A172 (cell line): ENCODE measurements around the gene ATP5F1E. TPM values are rescaled to one million over a fixed set of nuclear protein-coding genes. Genes with fewer than 3 reads are reported as not detected.

Source experiments
- DNase-seq: peaks from one replicate; pipeline ENCODE4 v3.0.0-alpha.2; 2015; ENCODE audit warnings: low spot score
- total RNA-seq: library from RNA; depleted of rRNA; stranded (reverse); fragments of >200 nt; shearing (Covaris generic); gene quantifications from 2 replicates; pipeline ENCODE4 v1.2.3, GENCODE V29; 2014

The ATP5F1E gene
- total RNA-seq, 1 experiment from 2014 or later: 41.4 TPM

DNA sequence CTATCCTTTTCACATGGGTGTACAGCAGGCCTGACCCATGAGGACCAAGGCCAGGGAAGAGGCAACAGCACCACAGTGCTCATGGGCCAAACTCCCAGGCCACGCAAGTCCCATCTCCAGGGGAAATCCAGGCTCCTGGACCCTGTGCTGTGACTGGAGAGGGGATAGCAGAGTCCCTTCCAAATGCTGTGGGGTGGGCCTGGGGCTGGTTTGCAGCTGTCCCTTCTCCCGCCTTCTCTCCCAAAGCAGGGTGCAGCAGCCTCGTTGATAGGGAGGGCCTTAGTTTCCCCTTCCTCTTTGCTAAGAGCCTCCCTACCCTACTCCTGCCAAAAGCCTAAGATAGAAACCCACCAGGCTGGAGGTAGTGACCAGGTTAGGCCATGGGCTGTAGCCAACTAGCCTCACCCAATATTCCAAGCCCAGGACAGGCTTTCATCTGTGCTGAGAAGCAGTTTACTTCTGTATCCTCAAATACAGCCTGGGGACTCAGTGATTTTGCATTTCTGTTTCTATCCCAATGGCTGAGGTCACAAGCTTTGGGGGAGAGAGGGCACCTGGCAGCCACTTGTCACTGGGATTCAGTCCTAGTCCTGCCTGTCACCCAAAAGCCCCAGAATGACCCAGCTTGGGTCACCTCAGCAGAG, 26.5 kb downstream of the ATP5F1E start:
- DNase-seq: no peak

DNA sequence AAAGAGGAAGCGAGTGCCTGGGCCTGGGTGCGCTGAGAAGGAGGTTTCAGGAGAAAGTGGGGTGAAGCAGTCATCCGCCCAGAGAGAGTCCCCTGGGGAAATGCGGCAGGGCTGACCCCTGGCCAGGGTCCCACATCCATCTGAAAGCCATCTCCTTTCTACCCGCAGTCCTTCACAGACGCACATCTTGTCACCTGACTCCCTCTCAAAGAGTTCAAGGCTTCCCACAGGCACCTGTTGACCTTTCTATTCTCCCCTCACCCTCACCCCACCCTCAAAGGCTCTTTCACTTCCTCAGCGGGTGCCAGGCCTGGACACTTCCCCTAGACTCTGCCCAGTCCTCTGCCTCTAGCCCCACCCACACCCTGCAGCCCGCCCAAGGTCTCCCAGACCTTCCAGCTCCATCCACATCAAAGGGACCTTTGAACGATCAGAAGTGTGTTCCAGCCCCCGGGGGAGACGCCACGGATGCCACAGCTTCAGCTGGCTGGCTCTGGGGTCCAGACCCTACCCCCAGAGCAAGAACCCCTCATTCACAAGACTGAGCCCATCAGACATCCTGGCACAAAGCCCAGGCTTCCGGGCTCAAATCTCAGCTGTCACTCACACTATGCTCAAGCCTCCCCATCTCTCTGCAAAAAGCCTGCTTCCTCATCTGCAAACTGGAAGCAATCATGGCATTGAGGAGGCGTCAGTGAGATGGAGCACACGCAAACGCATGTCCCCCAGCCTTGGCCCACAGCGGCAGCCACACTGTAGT, 27.2 kb downstream of the ATP5F1E start:
- no peak for DNase-seq

DNA sequence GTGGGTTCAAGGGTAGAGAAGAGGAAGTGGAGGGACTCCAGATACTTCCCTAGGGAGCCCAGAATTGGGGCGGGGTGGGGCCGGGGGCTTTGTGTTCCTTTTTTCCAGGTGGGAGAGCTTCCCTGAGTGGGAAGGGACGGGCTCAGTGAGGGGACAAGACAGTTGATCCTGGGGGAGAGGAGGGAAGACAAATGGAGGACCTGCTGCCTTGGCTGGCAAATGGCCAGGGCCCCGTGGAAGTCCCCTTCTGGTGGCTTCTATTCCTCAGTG, 27.7 kb downstream of the ATP5F1E start:
- DNase-seq: no peak

DNA sequence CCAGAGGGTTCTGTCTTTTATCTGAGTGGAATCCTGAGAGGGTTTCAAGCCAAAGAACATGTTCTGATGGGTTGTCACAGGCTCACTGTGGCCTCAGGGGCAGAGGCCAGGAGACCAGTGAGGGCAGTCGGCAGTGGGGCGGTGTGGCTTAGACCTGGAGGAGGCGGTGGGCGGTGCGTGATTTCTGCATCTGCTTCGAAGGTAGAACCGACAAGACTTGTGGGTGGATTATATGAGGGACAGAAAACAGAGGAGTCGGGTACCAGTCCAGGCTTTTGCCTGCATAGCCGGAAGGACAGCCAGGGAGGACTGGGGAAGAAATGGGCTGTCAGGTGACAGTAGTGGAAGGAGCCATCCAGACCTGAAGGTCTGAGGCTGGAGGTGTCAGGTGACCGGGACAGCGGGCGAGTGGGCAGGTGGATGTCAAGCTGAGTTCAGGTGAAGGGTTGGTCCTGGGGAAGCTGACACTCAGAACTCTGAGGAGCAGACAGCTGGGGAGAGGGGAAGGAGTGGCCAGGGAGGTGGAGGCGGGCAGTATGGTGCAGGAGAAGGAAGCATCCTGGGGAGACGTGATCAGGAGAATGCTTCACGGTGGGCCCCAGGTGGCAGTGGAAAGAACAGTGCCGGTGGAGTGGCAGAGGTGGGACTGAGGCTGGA, 28.2 kb downstream of the ATP5F1E start:
- no peak for DNase-seq

DNA sequence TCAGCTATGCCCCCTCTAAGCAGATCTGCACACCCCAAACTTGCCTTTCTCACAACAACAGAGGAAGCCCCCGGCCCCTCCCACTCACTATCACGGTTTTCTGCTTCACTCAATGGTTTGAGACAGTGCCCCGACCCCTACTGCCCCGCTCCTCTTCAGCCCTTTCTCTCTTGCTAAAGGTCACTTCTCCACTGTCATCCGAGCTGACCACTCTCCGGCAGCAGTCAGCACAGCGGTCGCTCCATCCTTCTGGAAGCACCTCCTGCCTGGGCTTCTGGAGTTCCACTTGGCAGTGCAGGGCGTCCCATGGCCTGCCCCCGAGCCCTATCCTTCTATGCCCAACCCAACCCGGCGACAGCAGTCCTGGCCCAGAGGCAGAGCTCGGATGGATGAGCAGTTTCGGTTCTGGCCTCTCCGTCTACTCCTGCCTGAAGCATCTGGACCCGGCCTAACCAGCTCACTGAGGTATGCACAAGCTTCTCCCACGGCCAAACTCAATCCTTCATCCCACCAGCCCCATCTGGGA, 29.2 kb downstream of the ATP5F1E start:
- no peak for DNase-seq

DNA sequence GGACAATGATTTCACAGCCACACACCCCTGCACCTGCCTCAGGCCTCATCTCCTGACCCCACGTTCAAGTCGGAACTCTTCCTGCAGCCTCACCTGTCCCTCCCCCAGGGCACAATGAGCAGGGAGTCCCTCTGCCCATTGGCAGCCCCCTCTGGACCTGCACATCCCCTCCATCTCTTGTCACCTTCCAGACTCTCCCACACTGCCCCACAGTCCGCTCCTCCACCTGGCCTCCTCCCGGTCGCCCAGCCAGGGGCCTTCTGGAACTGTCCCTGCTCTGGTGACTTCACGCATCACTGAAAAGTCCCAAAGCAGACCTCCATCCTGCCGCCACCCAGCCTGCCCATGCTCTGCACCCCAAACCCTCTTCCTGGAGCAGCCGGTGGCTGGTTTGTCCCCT, 29.7 kb downstream of the ATP5F1E start:
- no peak for DNase-seq

DNA sequence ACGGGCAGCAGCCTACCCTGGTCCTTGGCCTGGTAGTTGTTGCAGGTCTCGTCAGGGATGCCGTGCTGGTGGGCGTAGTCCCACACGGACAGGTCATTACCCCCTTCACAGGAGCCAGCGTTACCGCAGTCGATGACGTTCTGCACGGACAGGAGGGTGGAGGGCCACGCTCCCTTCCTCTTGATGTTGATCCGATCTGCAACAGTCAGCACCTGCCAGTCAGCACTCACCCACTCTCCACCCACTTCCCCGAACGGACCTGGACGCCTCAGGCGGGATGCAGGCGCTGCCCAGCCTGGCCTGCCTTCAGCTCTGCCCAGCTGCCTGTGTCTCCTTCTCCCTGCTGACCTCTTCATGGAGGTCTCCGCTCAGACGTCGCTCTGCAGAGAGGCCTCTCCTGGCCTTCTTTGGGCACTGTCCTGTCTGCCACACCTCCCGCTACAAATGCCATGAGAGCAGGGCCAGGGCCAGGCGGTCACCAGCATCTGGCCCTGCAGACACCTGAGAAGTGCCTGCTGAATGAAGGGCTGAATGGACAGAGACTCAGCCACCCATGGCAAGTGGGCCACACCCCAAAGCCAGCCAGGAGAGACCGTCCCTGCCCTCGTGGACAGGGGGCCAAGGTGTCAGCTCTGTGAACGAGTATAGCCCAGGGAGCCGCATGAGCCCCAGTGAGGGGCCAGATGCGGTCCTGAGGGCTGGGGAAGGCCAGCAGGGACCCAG, 30.5 kb downstream of the ATP5F1E start:
- no peak for DNase-seq

DNA sequence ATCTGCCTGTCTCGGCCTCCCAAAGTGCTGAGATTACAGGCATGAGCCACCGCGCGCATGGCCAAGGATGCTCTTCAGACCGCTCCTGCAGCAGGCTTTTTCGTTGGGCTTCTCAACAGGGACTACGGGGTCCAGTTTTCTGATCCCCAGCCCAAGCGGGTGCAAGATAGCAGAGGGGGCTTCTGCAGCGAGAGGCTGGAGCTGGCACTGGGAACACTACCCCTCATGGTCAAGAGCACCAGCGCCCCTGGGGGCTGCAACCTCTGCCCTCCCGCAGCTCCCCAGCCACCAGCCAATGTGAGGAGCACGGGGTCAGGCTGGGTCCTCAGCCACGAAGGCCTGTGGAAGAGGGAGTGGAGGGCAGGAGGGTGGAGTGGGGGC, 31.1 kb downstream of the ATP5F1E start:
- no peak for DNase-seq

DNA sequence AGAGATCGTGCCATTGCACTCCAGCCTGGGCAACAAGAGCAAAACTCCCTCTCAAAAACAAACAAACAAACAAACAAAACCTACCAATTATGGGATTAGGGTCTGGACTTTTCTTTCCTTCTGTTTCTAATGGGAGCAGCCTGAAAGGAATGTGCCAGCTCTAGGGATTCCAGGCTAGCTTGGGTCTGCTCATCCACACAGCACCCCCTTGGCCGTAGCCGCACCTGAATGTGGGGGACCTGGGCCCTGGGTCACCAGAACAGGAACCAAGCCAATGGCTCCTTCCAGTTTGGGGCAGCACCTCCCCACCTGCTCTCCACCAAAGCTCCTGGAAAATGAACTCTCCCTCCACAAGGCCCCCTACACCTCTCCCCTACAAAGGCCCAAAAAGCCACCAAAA, 31.8 kb downstream of the ATP5F1E start:
- no peak for DNase-seq

DNA sequence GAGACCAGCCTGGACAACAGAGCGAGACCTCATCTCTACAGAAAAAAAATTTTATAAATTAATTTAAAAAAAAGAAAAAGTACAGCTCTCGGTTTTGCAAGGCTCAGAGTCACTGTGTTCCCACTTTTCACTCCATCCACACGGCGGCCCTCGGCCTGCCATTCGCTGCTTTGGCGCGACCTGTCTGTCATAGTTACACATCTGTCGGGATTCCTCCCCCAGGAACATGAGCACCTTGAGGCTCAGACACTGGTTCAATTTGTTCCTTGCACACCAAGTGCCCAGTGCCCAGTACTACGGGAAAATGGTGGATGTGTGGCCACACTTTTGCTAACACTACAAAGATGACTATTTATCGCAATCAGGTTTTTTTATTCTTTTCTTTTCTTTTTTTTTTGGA, 33.5 kb downstream of the ATP5F1E start:
- no peak for DNase-seq

DNA sequence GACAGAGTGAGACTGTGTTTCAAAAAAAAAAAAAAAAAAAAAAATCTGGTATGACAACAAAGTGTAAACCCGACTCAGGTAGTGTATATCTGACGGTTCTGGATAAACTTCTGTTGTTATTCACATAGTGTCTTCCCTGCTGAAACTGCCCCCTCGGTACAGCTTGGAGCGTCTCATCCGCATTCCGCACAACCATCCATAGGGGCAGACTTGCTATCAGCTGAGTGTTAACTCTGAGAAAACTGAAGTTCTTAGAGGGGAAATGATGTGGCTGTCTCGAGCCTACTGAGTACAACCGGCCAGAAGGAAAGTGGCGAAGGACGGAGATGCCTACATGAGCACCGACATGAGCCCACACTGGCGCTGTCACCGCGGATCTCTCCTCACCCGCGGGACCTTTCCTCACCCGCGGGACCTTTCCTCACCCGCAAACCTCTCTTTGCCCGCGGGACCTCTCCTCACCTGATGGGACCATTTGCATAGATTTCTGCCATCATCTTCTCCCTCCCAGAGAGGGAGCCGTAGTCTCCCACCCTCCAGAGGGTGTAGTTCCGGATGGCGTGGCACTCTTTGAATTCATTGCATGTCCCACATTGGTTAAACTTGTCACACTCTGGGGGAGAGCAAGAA, 34.9 kb downstream of the ATP5F1E start:
- DNase-seq: no peak

DNA sequence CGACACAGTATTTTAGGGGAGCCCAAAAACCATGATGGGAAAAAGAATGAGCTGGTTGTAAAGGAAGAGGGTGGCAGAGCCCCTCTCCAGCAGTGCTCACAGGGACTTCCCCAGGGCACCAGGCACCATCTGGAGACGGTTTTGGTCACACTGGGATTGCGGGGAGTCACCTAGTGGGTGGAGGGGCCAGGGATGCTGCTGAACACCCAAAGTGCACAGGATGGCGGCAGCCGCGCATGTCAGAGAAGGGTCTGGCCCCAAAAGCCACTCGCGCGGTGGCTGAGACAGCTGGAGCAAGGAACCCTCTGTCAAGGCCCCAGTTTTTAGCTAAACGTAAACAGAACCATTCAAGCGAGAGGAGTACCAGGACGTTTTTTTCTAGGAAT, 35.9 kb downstream of the ATP5F1E start:
- DNase-seq: no peak

DNA sequence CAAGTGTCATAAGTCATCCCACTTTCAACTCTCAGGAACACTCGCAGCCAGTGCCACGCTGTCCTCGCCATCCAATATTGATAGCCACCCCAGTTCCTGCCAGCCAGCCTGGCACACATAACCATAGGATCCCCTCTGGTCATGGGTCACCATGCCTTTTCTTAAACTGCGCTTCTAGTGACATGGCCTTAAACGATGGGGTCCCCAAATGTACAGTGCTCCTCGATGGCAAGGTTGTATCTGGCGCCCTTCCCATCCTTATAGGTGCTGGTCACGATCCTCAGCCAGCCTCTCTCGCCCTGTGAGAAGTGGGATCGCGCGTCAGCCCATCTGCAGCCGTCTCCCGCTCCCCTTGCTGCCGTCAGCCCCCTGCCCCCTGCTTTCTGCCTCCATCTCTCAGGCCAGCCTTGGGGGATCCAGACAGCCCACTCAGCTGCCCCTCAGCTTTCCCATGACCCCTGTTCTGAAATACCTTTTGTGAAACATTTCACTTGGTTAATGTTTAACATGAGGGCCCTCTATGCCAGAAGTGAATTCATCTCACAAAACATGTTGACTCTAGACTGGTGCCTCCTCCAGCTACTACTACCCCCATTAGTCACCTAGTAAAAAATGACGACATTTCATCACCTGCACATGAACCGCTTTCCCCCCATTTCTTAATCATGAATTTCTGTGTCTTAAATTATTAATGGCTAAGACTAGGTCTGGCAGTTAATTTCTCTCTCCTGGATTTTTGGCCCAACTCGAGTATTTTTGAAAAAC, 36.5 kb downstream of the ATP5F1E start:
- no peak for DNase-seq

DNA sequence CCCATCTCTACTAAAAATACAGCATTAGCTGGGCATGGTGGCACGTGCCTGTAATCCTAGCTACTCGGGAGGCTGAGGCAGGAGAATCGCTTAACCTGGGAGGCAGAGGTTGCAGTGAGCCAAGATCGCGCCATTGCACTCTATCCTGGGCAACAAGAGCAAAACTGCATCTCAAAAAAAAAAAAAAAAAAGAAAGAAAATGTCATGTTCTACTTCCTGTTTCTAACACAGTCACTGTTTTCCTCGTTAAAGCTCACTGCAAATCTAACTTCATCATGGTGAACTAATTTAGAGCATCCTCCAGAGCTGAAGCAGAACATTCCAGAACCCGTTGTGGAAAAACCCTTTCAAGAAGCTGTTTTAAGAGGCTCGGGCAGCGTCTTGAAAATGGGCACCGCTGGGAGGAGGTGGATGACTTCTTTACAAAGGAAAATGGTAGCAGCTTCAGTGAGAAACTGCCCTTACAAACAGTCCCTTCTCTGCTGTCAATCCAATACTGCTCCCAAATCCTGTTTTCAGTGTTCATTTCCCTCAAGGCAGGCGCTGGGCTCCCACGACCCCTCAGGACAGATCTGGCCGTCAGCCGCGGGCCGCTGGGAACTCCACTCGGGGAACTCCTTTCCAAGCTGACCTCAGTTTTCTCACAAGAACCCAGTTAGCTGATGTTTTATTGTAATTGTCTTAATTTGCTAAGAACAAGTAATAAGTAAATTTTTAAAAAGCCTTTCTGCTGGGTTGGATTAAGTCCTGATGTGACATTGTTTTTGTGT, 37.6 kb downstream of the ATP5F1E start:
- no peak for DNase-seq

DNA sequence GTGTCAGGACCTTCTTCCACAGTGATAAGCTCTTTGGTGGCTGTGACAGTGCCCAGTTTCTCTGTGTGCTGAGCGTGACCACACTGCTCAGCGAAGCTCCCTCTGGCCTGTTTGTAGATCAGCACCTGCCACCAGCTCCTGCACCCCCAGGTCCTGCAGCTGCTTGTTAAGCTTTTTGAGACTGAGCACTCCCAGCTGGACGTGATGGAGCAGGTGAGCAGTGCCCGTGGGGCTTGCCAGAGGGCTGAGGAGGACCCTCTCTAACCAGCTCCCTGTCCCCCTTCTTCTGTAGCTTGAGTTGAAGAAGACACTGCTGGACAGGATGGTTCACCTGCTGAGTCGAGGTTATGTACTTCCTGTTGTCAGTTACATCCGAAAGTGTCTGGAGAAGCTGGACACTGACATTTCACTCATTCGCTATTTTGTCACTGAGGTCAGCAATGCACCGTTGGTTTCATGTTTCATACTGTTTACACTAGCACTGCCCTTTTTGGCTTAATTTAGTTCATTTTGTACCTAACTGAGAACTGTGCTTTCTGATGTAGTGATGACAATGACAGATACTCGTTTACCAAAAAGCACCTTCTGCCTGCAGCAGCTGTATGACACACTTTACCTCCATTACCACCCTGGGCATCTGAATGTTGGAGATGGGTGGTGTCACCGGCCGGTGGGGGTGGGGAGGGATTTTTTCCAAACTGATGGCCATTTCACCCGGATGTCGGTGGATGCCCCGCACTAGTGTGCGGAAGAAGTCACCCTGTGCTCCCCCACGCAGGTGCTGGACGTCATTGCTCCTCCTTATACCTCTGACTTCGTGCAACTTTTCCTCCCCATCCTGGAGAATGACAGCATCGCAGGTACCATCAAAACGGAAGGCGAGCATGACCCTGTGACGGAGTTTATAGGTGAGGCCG, 38.5 kb downstream of the ATP5F1E start:
- DNase-seq: no peak

DNA sequence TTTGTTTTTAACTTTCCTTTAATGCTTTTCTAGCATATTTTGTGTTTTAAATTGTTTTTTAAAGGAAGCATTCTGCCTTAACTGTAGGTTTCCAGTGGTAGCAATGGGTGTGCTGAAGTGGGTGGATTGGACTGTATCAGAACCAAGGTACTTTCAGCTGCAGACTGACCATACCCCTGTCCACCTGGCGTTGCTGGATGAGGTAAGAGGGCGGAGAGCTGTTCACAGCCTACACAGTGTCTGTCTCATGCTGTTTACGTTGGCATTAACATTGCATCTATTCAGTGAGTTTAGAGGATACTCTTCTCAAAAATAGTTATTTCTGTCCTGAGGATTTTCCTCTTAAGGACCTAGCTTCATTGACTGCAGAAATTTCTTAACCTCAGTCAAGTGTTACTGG, 39.2 kb downstream of the ATP5F1E start:
- no peak for DNase-seq

DNA sequence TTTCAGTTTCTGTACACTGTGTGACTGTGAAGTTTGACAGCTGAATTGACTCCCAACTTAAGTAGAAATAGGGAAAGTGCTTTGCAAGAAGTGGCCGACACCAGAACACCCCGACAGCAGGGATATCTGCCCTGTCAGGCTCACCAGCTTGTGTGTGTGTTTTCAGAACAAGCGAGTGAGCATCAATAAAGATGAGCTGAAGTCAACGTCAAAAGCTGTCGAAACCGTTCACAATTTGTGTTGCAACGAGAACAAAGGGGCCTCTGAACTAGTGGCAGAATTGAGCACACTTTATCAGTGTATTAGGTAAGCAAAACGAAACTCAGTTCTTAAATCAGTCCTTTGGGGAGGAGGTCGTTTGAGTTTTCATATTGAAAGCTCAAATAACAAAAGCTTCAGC, 40.4 kb downstream of the ATP5F1E start:
- no peak for DNase-seq

DNA sequence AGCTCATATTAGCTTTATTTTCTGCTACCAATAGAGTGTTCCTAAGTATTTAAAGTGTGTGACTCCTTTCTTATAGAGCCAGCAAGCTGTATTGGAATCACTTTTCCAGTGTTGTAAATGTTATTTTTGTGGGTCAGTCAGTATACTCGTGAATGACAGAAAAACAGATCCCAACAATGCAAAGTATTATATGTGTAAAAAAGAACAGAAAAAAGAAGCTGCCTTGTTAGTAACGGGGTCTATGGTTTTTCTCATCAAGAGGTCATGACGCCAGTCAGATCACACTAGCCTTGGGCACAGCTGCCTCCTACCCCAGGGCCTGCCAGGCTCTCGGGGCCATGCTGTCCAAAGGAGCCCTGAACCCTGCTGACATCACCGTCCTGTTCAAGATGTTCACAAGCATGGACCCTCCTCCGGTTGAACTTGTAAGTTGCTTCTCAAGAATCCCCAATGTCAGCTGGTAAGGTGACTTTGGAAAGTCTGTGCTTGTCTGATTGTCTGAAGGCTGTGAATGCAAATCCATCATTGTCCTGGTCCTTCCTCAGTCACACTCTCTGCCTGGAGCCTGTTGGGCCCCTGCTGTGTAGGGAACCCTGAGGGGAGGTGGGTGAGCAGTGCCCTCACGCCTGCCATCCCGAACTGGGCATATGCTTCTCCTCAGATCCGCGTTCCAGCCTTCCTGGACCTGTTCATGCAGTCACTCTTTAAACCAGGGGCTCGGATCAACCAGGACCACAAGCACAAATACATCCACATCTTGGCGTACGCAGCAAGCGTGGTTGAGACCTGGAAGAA, 41.3 kb downstream of the ATP5F1E start:
- no peak for DNase-seq

DNA sequence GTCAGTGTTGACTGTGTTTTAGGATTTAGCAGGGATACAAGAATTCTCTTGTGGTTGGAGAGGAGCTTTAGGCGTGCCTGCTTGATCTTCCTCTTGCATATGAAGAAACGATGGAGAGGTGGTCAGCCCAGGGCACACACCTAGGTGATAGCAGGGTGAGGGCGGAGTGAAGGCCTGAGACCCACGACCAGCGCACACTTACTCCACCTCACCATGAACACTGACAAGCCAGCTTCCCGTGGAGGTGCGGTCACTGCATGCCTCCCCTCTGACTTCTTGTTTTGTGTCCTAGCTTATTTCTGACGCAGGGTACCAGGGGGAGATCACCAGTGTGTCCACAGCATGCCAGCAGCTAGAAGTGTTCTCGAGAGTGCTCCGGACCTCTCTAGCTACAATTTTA, 42.9 kb downstream of the ATP5F1E start:
- DNase-seq: no peak
